NCI-H774 (cell line): ENCODE results near the gene TAS1R3.
"Not testable (repeated sequence)": the region's sequence is repeated elsewhere in the genome, so short reads cannot be mapped to it uniquely, and the experiment has no call there.

Experiments
- DNase-seq: peaks from one replicate; lab custom pipeline; 2025; lab: John Stamatoyannopoulos, UW

Gene TAS1R3

GRCh38 chr1:1354271-1355247 is 23.5 kb downstream of the TAS1R3 start:
- DNase-seq, result no peak

DNA sequence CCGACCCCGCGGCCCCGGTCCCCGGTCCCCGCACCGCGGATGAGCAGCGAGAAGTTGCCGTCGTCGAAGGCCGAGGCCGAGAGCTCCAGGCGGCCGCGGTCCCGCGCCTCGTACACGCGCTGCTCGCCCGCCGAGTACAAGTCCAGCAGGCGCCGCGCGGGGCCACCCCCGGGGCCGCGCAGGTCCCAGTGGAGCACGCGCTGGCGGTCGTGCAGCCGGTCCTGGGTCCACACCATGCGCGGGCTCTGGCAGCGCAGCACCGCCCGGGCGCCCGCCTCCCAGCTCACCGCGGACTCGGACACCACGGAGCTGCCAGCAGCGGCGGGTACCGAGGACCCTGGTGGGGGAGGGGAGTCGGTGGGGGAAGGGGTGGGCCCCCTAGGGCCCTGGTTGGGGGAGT is 24.3 kb downstream of the TAS1R3 start:
- DNase-seq, result no peak

- DNase-seq, result no peak
Observed at GRCh38 chr1:1356166-1356795, 25.2 kb downstream of the TAS1R3 start.

- DNase-seq, result no peak
Observed at GRCh38 chr1:1356796-1357401, 25.8 kb downstream of the TAS1R3 start.

DNA sequence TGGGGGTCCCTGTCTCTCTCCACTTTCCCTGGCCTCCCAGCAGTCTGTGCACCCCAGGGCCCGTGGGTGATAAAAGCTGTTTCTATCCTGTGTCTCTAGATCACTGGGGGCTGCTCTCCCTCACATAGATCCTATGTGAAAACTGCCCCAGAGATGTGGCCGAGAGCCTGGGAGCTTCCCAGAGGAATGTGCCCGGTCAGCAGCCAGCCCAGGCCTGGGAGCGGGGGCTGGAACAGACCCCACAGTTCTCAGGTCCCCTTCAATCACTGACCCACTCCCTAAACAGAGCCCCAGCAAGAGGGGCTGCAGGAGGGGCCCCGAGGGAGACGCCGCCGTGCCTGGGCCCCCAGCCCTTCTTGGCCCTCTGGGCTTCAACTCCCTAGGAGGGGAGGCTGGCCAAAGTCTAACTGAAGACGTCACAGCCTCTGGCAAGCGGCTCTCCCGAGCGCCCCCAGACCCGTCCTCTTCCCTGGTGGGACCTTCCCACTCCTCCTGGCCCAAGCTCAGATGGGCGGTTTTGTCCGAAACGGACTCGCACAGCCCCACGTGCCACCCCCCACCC is 26.9 kb downstream of the TAS1R3 start:
- no peak for DNase-seq

GRCh38 chr1:1358433-1359271 is 27.6 kb downstream of the TAS1R3 start, which contains the start of gene MXRA8:
MXRA8 (minus strand) TSS chr1:1358555; CDS start chr1:1358504, 51 bp downstream.
- no peak for DNase-seq

DNA sequence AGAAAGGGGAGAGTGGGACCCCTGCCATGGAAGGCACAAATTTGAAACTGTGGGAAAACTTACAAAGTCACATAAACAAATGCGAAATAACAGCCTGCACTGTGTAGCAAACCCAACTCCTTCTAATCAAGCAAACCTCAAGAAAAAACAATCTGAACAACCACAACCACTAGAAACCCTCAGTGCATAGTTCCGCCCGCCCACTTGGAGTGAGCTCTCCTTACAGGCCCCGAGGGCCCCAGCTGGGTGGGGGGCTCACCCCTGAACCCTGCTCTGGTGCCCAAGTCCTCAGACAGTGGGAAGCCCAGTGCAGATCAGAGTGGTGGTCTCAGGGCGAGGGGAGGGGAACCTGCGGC is 28.2 kb downstream of the TAS1R3 start:
- no peak for DNase-seq

DNA sequence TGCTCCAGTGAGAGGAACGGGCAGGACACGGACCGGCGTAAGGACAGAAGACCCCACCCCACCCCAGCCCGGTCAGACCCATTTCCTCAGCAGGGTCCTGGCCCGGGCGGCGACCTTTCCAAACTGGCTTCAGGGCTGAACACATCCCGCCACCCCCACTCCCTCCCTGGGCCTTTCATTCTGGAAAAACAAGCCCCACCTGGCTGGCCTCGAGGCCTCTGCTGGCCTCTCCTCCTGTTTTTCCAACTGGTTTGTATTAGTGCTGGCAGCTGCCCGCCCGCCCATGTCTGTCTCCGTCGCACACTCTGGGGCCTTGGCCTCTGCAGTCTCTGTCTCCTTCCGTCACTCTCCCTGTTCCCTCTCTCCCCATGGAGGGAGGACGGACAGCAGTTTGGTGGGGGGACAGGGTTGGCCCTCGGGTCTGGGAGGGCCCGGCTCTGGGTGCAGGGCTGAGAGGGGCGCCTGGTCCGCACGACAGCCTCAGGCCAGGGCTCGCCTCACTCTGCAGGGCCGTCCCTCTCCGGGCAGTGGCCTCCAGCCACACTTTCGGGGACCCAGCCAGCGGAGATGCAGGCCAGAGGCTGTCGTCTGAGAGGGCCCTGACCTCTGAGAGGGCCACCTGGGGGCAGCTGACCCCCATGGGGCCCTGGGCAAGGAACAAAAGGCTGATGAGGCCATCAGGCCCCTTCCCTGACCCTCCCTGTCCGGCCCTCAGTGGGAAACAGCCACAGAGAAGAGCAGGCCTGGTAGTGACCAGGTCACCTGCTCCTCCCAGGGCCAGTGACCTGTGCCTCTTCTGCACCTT is 28.8 kb downstream of the TAS1R3 start:
- DNase-seq, result no peak

- DNase-seq, result no peak
Observed at GRCh38 chr1:1360506-1361169, 29.6 kb downstream of the TAS1R3 start.

- no peak for DNase-seq
Observed at GRCh38 chr1:1361233-1361981, 30.3 kb downstream of the TAS1R3 start.

GRCh38 chr1:1361982-1362423 is 30.9 kb downstream of the TAS1R3 start:
- no peak for DNase-seq

DNA sequence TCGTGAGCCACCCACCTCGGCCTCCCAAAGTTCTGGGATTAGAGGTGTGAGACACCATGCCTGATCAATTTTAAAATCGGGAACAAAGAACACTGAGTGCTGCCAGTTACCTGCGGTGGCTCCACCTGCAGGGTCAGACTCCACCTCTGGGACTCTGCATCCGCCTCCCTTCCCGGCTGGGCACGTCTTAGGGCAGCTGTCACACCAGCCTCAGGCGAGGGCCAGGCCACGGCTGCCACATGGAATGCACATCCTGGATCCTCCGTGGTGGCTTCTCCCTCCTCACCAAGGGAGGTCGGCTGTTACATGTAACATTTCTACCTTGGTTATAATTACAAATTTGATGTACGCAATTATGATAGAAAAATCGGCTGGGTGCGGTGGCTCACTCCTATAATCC is 33.2 kb downstream of the TAS1R3 start:
- DNase-seq, result no peak

DNA sequence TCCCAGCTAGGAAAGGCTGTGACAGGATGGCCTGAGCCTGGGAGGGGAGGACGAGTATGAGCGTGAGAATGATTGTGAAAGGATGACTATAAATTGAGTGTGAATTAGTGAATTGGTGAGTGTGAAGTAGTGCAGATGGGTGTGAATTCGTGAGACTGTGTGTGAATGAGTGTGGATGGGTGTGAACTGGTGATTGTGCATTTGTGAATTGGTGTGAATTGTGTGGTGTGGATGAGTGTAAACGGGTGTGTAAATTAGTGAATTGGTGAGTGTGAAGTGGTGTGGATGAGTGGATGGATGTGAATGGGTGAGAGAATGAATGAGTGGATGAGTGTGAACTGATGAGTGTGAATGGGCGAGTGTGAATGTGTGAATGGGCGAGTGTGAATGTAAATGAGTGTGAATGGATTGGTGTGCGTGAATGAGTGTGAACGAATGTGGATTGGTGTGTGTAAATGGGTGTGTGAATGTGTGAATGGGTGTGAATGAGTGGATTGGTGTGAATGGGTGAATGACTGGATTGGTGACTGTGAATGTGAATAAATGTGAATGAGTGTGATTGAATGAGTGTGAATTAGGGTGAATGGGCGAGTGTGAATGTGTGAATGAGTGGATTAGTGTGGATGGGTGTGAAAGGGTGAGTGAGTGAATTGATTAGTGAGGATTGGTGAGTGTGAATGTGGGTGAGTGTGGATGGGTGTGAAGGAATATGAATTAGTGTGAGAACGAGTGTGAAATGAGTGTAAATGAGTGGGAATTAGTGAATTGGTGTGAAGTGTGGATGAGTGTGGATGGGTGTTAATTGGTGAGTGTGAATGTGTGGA is 35.0 kb downstream of the TAS1R3 start:
- DNase-seq, result no peak

DNA sequence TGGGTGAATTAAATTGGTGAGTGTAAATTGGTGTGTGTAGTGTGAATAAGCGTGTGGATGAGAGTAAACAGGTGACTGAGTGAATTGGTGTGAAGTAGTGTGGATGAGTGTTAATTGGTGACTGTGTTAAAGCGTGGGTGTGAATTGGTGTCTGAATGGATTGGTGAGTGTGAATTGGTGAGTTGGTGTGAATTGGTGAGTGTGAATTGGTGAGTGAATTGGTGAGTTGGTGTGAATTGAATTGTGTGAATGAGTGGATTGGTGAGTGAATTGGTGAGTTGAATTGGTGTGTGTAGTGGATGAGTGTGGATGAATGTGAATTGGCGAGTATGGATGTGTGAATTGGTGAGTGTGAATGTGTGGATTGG is 35.6 kb downstream of the TAS1R3 start:
- no peak for DNase-seq

- no peak for DNase-seq
Observed at GRCh38 chr1:1367315-1367714, 36.2 kb downstream of the TAS1R3 start.

DNA sequence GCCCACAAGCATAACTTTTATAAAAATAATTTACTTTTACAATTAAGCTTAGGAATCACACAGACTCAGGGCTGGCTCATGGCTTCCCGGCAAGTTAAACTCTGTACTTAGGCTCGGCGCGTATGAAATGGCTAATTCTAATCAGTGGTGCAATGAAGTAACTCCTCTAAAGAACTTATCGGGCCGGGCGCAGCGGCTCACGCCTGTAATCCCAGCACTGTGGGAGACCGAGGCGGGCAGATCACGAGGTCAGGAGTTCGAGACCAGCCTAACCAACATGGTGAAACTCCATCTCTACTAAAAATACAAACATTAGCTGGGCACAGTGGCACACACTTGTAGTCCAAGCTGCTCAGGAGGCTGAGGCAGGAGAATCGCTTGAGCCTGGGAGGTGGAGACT is 39.0 kb downstream of the TAS1R3 start:
- not testable (repeated sequence) for DNase-seq

DNA sequence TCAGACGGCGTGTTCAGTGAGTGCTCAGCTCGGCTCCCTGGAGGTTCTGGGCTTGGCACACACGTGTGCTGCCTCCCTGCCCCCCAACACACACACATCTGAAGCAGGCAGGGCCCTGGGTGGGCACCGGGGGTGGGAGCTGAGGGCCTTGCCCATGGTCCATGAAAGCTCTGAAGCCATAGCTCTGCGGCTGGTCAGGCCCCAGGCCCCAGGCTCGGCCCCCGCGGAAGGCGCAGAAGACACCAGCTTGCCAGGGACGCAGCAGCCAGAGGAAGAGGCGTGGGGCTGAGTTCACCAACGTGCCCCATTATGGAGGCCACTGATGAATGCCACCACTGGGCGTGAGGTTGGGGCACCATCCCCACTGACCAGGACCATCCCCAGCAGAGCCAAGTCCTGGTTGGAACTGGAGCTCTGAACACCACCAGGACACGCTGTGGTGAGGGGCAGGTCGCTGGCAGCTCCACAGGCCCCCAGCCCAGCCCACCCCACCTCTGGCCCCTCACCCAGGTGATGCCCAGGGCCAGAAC is 39.8 kb downstream of the TAS1R3 start:
- no peak for DNase-seq

DNA sequence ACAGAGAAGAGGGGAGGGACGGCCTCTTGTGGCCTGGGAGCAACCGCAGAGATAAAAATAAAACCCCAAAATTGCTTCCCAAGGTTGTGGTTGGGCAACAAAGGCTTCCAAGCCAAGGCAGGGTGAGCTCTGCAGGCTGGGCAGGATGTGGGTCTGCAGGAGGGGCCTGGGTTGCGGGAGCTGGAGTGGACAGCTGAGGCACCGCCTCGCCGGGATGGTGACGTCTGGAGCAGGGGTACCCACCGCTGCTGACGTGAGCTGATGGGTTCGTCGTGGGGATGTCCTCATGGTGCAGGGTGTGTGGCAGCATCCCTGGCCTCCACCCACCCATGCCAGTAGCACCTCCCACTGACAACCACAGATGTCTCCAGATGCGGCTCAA is 40.3 kb downstream of the TAS1R3 start:
- no peak for DNase-seq
